Muscle layer of colon (tissue), 2 donors: ENCODE measurements around the gene CENPU.
"Not testable (repeated sequence)": the region's sequence is repeated elsewhere in the genome, so short reads cannot be mapped to it uniquely, and the experiment has no call there.

Experiments
- H3K27ac ChIP-seq: one replicate; pipeline ENCODE4 v1.7.0; 2013; ENCODE audit warnings: low read depth, mild to moderate bottlenecking, low read length, moderate library complexity
- H3K27me3 ChIP-seq, 2 donors: one replicate each; pipeline ENCODE4 v1.7.0; 2013; ENCODE audit warnings: low read length in 2 of 2, mild to moderate bottlenecking in 2 of 2; ENCODE audit not compliant: insufficient read depth in 2 of 2, control insufficient read depth in 1 of 2
- H3K36me3 ChIP-seq: one replicate; pipeline ENCODE4 v1.7.0; 2013; ENCODE audit warnings: mild to moderate bottlenecking, low read length; ENCODE audit not compliant: insufficient read depth
- H3K4me1 ChIP-seq: one replicate; pipeline ENCODE4 v1.7.0; 2013; ENCODE audit warnings: mild to moderate bottlenecking, low read length; ENCODE audit not compliant: insufficient read depth
- H3K4me3 ChIP-seq, 2 donors: one replicate each; pipeline ENCODE4 v1.7.0; 2013; ENCODE audit warnings: low read length in 2 of 2, low read depth in 1 of 2, mild to moderate bottlenecking in 1 of 2, moderate library complexity in 1 of 2
- H3K9ac ChIP-seq: one replicate; pipeline ENCODE4 v1.7.0; 2013; ENCODE audit warnings: low read length
- H3K9me3 ChIP-seq: one replicate; pipeline ENCODE4 v1.7.0; 2013; ENCODE audit warnings: mild to moderate bottlenecking, low read length
- donor health status: abdominal sarcoma.
- donor health status: Adenocarcinoma of cecum.

Gene CENPU

GRCh38 chr4:184750926-184751584 lies 17.2 kb upstream of the CENPU start:
- H3K9me3 ChIP-seq, result no peaks in the 10 kb centered on the region
- no peaks in the 10 kb centered on the region for H3K27me3 ChIP-seq
- H3K9ac ChIP-seq, result no peak overlapping the region
- H3K4me1 ChIP-seq, result peaks cover 17% of the 10 kb centered on the region
- H3K27ac ChIP-seq, result no peak overlapping the region
- peaks cover 3% of the 10 kb centered on the region for H3K36me3 ChIP-seq
- no peak overlapping the region for H3K4me3 ChIP-seq

GRCh38 chr4:184748251-184748652 lies 14.4 kb upstream of the CENPU start:
- peaks cover 25% of the 10 kb centered on the region for H3K4me1 ChIP-seq
- H3K36me3 ChIP-seq, result no peaks in the 10 kb centered on the region
- H3K4me3 ChIP-seq, result no peak overlapping the region
- H3K9ac ChIP-seq, result no peak overlapping the region
- H3K27me3 ChIP-seq, result no peaks in the 10 kb centered on the region
- H3K27ac ChIP-seq, result no peak overlapping the region
- no peaks in the 10 kb centered on the region for H3K9me3 ChIP-seq

- no peak overlapping the region for H3K4me3 ChIP-seq
- H3K9ac ChIP-seq, result no peak overlapping the region
- peaks cover 25% of the 10 kb centered on the region for H3K4me1 ChIP-seq
Observed at GRCh38 chr4:184747034-184747830, 13.3 kb upstream of the CENPU start.

GRCh38 chr4:184745831-184746795 lies 12.2 kb upstream of the CENPU start:
- H3K4me3 ChIP-seq, result peak overlapping the region in 1 of 2 donors; percentile 29
- H3K36me3 ChIP-seq, result no peaks in the 10 kb centered on the region
- no peaks in the 10 kb centered on the region for H3K27me3 ChIP-seq
- peak overlapping the region; percentile 50 for H3K27ac ChIP-seq
- peaks cover 25% of the 10 kb centered on the region for H3K4me1 ChIP-seq
- no peaks in the 10 kb centered on the region for H3K9me3 ChIP-seq
- H3K9ac ChIP-seq, result no peak overlapping the region

More at GRCh38 chr4:184747034-184747830, 13.3 kb upstream of the CENPU start:
- Histone ChIP-seq H3K9me3 (no peaks in the 10 kb centered on the region), H3K36me3 (no peaks in the 10 kb centered on the region), H3K27ac (no peak overlapping the region), H3K27me3 (no peaks in the 10 kb centered on the region)

GRCh38 chr4:184744236-184744635 lies 10.3 kb upstream of the CENPU start:
- Histone ChIP-seq H3K4me3 (no peak overlapping the region), H3K9me3 (no peaks in the 10 kb centered on the region), H3K36me3 (no peaks in the 10 kb centered on the region), H3K9ac (no peak overlapping the region), H3K27ac (no peak overlapping the region), H3K4me1 (peaks cover 25% of the 10 kb centered on the region), H3K27me3 (no peaks in the 10 kb centered on the region)

- no peaks in the 10 kb centered on the region for H3K27me3 ChIP-seq
- H3K4me3 ChIP-seq, result no peak overlapping the region
- H3K9ac ChIP-seq, result no peak overlapping the region
- H3K36me3 ChIP-seq, result no peaks in the 10 kb centered on the region
- no peaks in the 10 kb centered on the region for H3K9me3 ChIP-seq
- H3K27ac ChIP-seq, result no peak overlapping the region
- H3K4me1 ChIP-seq, result peaks cover 25% of the 10 kb centered on the region
Observed at GRCh38 chr4:184743650-184744049, 9.8 kb upstream of the CENPU start.

GRCh38 chr4:184741651-184742050 lies 7.8 kb upstream of the CENPU start:
- H3K27me3 ChIP-seq, H3K9ac ChIP-seq, H3K9me3 ChIP-seq, H3K4me3 ChIP-seq, H3K36me3 ChIP-seq, H3K27ac ChIP-seq: not testable (repeated sequence)
- H3K4me1 ChIP-seq, result peaks cover 14% of the 10 kb centered on the region

- H3K4me3 ChIP-seq, result no peak overlapping the region
- H3K27me3 ChIP-seq, result no peaks in the 10 kb centered on the region
- H3K27ac ChIP-seq, result no peak overlapping the region
- no peaks in the 10 kb centered on the region for H3K36me3 ChIP-seq
- peaks cover 7% of the 10 kb centered on the region for H3K4me1 ChIP-seq
- H3K9ac ChIP-seq, result no peak overlapping the region
- H3K9me3 ChIP-seq, result no peaks in the 10 kb centered on the region
Observed at GRCh38 chr4:184740980-184741391, 7.1 kb upstream of the CENPU start.

GRCh38 chr4:184739575-184739974 lies 5.7 kb upstream of the CENPU start:
- H3K36me3 ChIP-seq, H3K9ac ChIP-seq, H3K27me3 ChIP-seq, H3K4me1 ChIP-seq, H3K9me3 ChIP-seq, H3K4me3 ChIP-seq, H3K27ac ChIP-seq: not testable (repeated sequence)

- Histone ChIP-seq H3K9ac (no peak overlapping the region), H3K36me3 (no peaks in the 10 kb centered on the region), H3K4me3 (peak overlapping the region; percentile 64 to 81), H3K27me3 (no peaks in the 10 kb centered on the region), H3K9me3 (no peaks in the 10 kb centered on the region), H3K4me1 (peaks cover 10% of the 10 kb centered on the region), H3K27ac (no peak overlapping the region)
Observed at GRCh38 chr4:184734758-184735157, 862 bp upstream of the CENPU start.

- H3K9me3 ChIP-seq, result no peaks in the 10 kb centered on the region
- H3K36me3 ChIP-seq, result no peaks in the 10 kb centered on the region
- no peak overlapping the region for H3K4me3 ChIP-seq
- H3K9ac ChIP-seq, result no peak overlapping the region
- H3K4me1 ChIP-seq, result peaks cover 10% of the 10 kb centered on the region
- H3K27ac ChIP-seq, result no peak overlapping the region
- no peaks in the 10 kb centered on the region for H3K27me3 ChIP-seq
Observed at GRCh38 chr4:184732126-184732525, 1.8 kb downstream of the CENPU start.
